GM18868 (cell line): ENCODE measurements around the gene ABHD4.
"Not testable (repeated sequence)": the region's sequence is repeated elsewhere in the genome, so short reads cannot be mapped to it uniquely, and the experiment has no call there.

Experiments used
- ATAC-seq: cut with Tn5 transposase; IDR thresholded peaks from one replicate; pipeline ENCODE4 v1.9.1; 2021; ENCODE audit warnings: mild to moderate bottlenecking, moderate library complexity; ENCODE audit not compliant: unreplicated experiment

The ABHD4 gene

DNA sequence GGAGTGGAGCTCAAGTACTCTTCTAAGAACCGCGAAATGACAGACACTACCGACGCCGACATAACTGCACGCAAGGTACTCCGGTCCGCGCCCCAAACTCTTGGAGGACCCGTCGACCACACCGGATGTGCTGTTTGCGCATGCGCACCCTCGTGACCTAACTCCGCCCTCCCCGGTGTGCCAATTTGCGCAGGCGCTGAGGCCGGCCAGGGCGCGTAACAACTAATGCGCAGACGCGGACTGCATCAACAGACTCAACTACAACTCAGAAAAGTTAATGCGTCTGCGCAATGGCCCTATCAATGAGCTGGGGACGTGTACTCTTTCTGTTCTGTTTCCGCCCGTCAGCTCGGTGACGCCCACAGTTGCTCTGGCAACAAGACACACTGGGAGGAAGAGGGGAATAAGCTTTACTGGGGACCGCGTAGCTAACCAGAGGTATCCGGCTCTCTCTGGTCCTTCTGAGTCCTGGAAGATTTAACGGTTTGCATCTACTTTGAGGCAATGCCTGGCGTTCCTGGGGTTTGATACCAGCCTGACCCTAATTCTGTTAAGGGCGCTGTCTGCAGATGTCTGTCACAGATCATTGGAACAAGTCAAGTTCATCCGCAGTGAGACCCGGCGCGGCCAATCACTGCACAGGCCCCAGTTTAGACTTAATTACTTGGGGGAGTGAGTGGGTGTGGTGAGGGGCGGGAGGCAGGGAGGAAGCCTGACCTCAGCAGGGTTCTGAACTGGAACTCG, 8.8 kb upstream of the ABHD4 start, which contains the start of gene DAD1:
Gene DAD1 (minus strand): TSS at position 129 of the 744 bp plus-strand sequence. CDS start 67 bp downstream, at position 62.
- peak; percentile 92 for ATAC-seq

DNA sequence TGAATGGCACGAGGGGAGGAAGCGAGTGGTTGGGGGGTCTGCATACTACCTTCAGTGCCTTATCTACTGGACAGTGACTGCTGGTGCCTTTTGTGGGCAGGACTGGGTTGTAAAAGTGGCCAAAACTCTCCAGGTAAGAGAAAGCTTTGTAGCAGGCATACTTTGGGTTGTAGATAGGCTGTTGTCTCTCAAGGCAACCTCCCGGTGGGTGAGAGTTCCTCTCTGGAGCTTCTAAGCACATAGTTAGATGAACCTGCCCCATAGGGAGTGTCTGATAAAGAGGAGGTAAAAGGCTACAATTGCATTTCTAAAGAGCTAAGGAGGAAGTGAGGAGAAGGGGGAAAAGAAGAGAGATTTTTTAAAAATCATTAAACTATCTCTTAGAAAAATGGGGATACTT, 4.9 kb upstream of the ABHD4 start:
- ATAC-seq: no peak

DNA sequence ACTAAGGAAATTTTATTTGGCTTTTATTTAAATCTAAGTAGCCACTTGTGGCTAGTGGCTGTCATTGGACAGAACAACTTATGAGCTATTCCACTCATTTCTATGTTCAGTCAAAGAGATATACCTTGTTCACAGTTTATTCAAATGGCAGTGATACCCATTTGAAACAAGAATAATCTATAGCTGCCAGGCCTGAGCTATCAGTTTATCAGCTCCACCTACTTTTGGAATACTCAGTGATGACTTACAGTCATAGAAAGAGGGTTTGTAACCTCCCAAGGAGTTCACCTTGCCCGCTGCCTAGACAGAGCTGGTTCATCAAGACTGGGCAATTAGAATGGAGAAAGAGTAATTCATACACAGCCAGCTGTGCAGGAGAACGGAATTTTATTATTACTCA, 4.5 kb upstream of the ABHD4 start:
- ATAC-seq: no peak

DNA sequence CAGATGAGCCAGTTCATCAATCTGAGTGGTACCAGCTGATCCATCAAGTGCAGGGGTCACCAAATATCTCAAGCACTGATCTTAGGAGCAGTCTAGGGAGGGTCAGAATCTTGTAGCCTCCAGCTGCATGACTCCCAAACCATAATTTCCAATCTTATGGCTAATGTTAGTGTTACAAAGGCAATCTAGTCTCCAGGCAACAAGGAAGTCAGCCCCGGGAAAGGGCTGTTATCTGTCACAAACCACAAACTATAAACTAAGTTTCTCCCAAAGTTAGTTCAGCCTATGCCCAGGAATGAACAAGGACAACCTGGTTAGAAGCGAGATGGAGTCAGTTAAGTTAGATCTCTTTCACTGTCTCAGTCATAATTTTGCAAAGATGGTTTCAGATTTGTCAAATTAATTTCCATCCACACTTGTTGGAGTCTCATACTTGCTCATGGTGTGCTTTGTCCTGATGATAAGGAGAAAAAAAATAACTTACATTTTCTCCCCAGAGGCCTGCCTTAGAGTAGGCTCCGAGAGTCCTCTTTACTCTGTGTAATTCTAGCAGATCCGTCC, 3.9 kb upstream of the ABHD4 start:
- no peak for ATAC-seq

DNA sequence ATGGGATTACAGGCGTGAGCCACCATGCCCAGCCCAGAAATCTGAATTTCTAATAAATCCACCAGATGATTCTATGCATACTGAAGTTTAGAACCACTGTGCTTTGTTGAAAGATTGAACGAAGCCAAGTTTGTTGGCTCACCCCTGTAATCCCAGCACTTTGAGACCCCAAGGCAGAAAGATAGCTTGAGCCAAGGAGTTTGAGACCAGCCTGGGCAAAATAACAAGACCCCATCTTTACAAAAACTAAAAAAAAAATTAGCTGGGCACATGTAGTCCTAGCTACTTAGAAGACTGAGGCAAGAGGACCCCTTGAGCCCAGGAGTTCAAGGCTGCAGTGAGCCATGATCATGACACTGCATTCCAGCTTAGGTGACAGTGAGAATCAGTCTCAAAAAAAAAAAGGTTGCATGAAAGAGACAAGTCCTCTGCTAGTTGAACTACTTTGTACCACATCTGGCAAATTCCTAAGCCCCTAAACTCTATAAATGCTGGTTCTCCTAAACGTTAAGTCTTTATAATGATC, 1.7 kb upstream of the ABHD4 start:
- no peak for ATAC-seq

- ATAC-seq: no peak
Measured at GRCh38 chr14:22597265-22597664, 835 bp upstream of the ABHD4 start.

DNA sequence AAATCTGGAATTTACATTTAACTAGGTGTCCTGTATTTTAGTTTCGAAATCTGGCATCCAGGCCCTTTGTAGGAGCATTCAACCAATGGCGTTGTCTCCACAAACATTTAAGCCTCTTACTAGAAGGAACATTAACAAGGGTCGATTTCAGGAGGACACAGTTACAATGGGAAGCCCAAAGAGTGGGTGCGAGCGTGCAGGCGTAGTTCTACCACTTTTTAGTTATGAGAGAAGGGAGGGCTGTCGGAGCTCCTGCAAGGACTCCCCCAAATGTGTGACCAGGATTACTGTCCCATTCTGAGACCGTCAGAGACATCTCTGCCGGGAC, 365 bp upstream of the ABHD4 start:
- peak; percentile 25 for ATAC-seq

DNA sequence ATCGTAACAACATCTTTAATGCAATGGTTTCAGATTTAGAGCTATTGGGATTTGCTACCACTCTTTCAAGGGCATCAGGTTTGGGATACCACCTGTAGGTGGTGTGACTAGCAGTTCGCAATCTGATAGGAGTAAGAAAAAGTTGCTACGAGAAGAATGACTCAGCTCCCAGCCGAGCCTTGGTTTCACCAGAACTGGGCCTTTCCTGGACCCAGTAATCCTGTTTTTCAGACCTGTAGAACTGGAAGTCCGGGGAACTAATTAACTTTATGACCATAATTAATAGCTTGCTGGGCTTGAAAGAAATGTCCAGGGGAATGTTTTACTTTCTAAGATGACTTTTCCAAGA, 770 bp downstream of the ABHD4 start:
- peak; percentile 68 for ATAC-seq

- ATAC-seq: no peak
Measured at GRCh38 chr14:22599349-22599748, 1.2 kb downstream of the ABHD4 start.

- ATAC-seq: no peak
Measured at GRCh38 chr14:22600027-22600426, 1.9 kb downstream of the ABHD4 start.

DNA sequence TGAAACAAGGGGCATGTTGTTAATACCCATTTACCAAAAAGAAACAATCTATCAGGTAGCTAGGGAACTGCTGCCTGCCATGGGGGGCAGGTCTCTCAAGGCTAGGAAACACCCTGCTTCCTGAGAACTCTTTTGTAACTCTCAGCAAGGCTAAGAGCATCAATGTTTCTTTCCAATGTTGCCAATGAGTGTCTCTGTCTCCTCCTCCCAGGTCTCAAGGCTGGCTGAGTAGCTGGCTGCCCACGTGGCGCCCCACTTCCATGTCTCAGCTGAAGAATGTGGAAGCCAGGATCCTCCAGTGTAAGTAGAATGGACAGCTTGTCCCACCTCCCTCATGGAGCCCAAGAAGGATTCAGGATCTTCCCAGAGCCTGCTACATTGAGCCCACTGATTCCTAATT, 3.4 kb downstream of the ABHD4 start:
- ATAC-seq: no peak

DNA sequence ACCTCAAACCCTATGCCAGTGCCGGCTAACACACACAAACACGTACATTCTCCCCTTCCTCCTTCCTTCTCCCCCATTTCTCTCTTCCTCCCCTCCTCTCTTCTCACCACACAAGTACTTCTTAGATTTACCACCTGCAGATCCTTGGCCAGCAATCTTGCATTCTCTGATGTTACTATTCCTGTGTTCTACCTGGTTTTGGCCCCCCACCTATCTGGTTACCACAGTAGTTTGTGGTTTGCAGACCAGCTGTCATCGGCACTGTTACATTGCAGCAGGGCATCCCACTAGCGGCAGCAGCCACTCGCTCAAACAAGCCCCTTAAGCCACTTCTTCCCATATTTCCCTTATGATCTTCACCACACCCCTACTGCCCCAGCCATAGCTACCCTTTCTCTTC, 3.9 kb downstream of the ABHD4 start:
- no peak for ATAC-seq

DNA sequence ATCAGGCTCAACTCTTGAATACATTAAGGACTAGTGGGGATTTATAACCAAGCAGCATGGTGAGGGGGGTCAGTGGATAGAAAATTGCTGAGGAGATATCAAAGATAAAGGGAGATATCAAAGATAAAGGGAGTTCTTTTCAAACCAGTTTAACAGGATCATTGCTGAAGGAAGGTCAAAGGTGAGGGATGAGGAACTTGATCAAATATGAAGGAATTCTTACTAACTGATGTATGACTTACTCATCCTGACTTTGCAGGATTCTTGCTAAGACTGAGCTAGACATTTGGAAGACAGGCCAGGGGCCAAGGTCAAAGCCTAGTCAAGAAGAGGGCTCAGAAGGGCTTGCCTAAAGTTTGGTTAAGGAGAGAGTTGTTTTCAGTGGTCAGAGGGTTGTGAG, 4.8 kb downstream of the ABHD4 start:
- ATAC-seq: no peak

- ATAC-seq: no peak
Measured at GRCh38 chr14:22606380-22606779, 8.3 kb downstream of the ABHD4 start.

- ATAC-seq: no peak
Measured at GRCh38 chr14:22607291-22607690, 9.2 kb downstream of the ABHD4 start.

- ATAC-seq: no peak
Measured at GRCh38 chr14:22610931-22611330, 12.8 kb downstream of the ABHD4 start.

DNA sequence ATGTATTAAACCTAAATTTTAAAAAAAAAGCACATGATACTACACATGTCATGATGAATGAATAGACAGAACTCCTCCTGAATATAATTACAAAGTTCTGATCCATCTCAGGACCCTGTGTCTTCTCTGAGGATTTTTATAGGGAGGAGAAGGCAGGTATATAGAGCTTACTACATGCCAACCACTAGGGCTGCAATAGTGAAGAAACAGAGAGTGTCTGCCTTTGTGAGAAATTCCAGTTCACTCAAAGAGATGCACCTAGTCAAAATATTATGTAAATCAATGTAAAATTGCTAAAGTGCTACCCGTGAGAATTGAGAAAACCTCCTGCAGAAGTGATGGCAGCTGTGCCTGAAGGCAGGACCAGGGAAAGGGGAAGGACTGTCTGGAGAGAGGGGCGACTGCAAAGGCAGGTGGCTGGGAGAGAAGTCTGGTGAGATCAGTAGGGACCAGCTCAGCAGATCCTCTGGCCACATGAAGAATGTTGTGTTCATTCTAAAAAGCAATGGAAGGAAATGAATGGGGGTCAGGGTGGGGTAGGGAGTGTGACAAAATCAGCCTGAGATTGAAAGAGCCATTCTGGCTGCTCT, 15.1 kb downstream of the ABHD4 start:
- ATAC-seq: no peak

DNA sequence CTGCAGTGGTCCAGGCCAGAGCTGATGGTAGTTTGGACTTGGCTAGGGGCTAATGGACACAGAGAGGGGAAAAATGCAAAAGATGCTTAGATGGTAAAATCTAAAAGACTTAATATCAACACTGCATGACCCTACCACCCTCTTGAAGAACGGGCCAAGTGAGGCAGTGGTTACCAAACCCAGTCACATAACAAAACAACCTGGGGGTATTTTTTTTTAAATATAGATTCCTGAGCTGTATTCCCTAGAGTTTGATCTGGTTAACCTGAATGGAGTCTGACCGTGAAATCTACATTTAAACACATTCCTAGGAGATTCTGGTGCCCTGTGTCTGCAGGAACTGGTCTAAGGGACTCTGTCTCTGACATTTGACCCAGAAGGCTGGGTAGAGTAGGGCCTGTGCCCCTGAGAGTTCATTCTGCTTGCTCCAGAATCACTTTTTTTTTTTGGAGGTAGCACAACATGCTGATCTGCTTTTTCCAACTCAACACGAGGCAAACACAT, 15.7 kb downstream of the ABHD4 start:
- ATAC-seq: no peak

DNA sequence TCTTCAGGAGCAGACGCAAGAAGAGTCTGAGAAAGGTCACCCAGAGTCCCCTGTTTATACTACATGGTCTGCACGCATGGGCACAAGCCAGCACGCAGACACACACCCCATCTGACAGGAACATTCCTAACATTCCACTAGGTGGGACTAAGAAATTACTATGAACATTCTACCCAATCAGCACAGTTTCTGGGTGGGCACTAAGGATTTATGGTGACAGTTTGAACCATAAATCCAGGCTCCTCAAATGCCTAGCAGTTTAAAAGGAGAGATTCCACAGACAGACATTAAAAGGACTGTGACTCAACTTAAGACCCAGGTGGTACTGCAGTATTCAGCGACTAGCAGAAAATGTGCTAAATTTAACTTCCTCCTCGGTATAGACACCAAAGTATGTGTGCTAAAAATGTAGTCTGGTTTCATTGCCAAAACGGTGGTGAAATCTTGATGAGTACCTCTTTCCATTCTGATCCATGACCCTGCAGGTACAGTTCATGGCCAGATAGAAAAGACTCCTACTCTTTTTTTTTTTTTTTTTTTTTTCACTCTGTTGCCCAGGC, 16.2 kb downstream of the ABHD4 start:
- peak; percentile 55 for ATAC-seq

GRCh38 chr14:22615765-22616164, 17.7 kb downstream of the ABHD4 start:
- ATAC-seq: not testable (repeated sequence)

- no peak for ATAC-seq
Measured at GRCh38 chr14:22622255-22622654, 24.2 kb downstream of the ABHD4 start.

DNA sequence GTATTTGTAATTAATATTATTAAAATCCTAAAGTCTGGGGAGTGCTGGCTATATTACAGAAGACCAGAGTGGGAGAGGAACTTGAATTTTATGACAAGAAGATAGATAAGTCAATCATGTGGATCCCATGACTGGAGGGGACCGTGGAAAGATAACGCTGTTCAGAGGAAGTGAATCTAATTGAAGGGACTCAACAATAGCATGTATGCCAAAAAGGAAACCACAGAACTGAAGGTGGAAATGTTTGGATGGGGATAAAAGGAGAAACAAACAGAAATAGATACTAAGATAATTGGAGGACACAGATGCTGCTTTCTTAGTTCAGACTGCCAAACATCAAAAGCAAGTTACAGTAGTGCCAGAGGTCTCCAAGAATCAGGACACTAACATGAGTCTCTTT, 24.9 kb downstream of the ABHD4 start:
- no peak for ATAC-seq
